Measurements from ENCODE around the gene DLGAP1. TPM values are rescaled to one million over a fixed set of nuclear protein-coding genes. Genes with fewer than 3 reads are reported as not detected.

The DLGAP1 gene
- total RNA-seq, 3 donors from 2014 or later: 0.96 to 17.6 (median 5.2) TPM

GRCh38 chr18:3982541-3982940 lies 472.6 kb downstream of the DLGAP1 start:
- H3K27me3 ChIP-seq: no peaks in the 10 kb centered on the region
- H3K4me3 ChIP-seq: no peak overlapping the region
- intact Hi-C loops (cut with DNase I; ENCODE audit: low total_unique reads): no loop called here
- peaks cover 0 to 14% of the 10 kb centered on the region in 2 donors for H3K9me3 ChIP-seq
- DNase-seq (ENCODE audit: low spot score in 2 of 2): no peak
- no peak overlapping the region for H3K27ac ChIP-seq
- no peaks in the 10 kb centered on the region for H3K4me1 ChIP-seq
- no peaks in the 10 kb centered on the region for H3K36me3 ChIP-seq
- TF ChIP-seq CTCF (IDR thresholded peaks at IDR 0.05) (no peak), POLR2A (IDR thresholded peaks at IDR 0.05) (no peak), POLR2AphosphoS5 (IDR thresholded peaks at IDR 0.05) (no peak)

- Histone ChIP-seq H3K4me3 (no peak overlapping the region), H3K9me3 (peaks cover 0 to 14% of the 10 kb centered on the region in 2 donors), H3K27ac (no peak overlapping the region), H3K36me3 (no peaks in the 10 kb centered on the region), H3K4me1 (no peaks in the 10 kb centered on the region), H3K27me3 (no peaks in the 10 kb centered on the region)
- TF ChIP-seq POLR2A (IDR thresholded peaks at IDR 0.05) (no peak), POLR2AphosphoS5 (IDR thresholded peaks at IDR 0.05) (no peak)
- no peak for DNase-seq (ENCODE audit: low spot score in 2 of 2)
- intact Hi-C loops (cut with DNase I; ENCODE audit: low total_unique reads): no loop called here
Observed at GRCh38 chr18:3979024-3979423, 476.1 kb downstream of the DLGAP1 start.

- intact Hi-C loops (cut with DNase I; ENCODE audit: low total_unique reads): no loop called here
- Histone ChIP-seq H3K27me3 (no peaks in the 10 kb centered on the region), H3K4me3 (no peak overlapping the region), H3K27ac (no peak overlapping the region), H3K4me1 (no peaks in the 10 kb centered on the region), H3K9me3 (peaks cover 0 to 2% of the 10 kb centered on the region in 2 donors), H3K36me3 (no peaks in the 10 kb centered on the region)
- no peak for DNase-seq (ENCODE audit: low spot score in 2 of 2)
- TF ChIP-seq POLR2A (IDR thresholded peaks at IDR 0.05): no peak
- no peak for TF ChIP-seq CTCF (IDR thresholded peaks at IDR 0.05)
- TF ChIP-seq POLR2AphosphoS5 (IDR thresholded peaks at IDR 0.05): no peak
Observed at GRCh38 chr18:3973191-3973850, 481.8 kb downstream of the DLGAP1 start.

GRCh38 chr18:3972291-3972930 lies 482.7 kb downstream of the DLGAP1 start:
- H3K27me3 ChIP-seq: no peaks in the 10 kb centered on the region
- no peak overlapping the region for H3K4me3 ChIP-seq
- no peaks in the 10 kb centered on the region for H3K36me3 ChIP-seq
- no peak overlapping the region for H3K27ac ChIP-seq
- no peaks in the 10 kb centered on the region for H3K4me1 ChIP-seq
- no peak for DNase-seq (ENCODE audit: low spot score in 2 of 2)
- intact Hi-C loops (cut with DNase I; ENCODE audit: low total_unique reads): no loop called here
- H3K9me3 ChIP-seq: no peaks in the 10 kb centered on the region
- no peak for TF ChIP-seq CTCF (IDR thresholded peaks at IDR 0.05)
- TF ChIP-seq POLR2AphosphoS5 (IDR thresholded peaks at IDR 0.05): no peak
- TF ChIP-seq POLR2A (IDR thresholded peaks at IDR 0.05): no peak

- Histone ChIP-seq H3K4me3 (no peak overlapping the region), H3K9me3 (no peaks in the 10 kb centered on the region), H3K27ac (no peak overlapping the region), H3K27me3 (no peaks in the 10 kb centered on the region), H3K36me3 (no peaks in the 10 kb centered on the region), H3K4me1 (no peaks in the 10 kb centered on the region)
- DNase-seq (ENCODE audit: low spot score in 2 of 2): no peak
- intact Hi-C loops (cut with DNase I; ENCODE audit: low total_unique reads): no loop called here
- no peak for TF ChIP-seq POLR2AphosphoS5 (IDR thresholded peaks at IDR 0.05)
- no peak for TF ChIP-seq CTCF (IDR thresholded peaks at IDR 0.05)
- no peak for TF ChIP-seq POLR2A (IDR thresholded peaks at IDR 0.05)
Observed at GRCh38 chr18:3970929-3971328, 484.2 kb downstream of the DLGAP1 start.

All from breast epithelium (tissue), 4 donors.